C1 segment of cervical spinal cord (tissue), 14 donors: ENCODE data around the gene SLC38A4.

Experiments
- DNase-seq, 14 donors: peaks; one replicate each; lab custom pipeline; 2025; lab: John Stamatoyannopoulos, UW

The SLC38A4 gene

DNA sequence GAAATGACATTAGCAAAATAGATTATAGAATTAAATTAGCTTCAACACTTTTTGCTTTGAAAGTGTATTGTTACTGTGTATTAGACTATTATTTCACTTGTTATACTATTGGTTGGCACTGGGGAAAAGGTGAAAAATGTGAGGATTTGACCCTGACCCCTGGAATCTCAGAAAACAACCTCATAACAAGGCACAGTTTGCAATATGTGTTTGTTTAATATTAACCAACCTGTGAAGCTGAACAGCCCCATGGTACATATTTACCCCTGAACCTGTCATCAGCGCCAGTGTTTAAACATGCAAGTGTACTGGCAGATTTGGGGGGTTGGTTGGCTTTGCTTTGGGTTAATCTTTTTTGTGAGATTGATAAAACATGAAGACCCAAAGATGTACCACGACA, 11.7 kb downstream of the SLC38A4 start:
- DNase-seq, result no peak

DNA sequence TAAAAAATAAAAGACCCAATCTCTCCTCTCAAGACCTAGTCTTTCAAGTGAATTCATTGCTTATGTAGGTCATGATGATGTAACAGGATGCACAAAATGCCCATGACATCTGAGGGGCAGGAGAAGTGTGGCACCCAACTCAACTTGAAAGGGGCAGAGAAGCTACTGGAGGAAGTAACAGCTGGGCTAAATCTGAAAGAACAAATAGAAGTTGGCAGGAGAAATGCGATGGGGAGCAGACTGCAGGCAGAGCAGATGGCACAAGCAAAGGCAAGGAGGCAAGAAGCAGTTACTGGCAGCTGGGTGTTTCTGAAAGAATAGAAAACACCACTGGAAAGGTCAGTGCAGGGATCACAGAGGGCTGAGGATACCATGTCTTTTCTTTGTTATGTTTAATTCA, 14.6 kb downstream of the SLC38A4 start:
- no peak for DNase-seq

DNA sequence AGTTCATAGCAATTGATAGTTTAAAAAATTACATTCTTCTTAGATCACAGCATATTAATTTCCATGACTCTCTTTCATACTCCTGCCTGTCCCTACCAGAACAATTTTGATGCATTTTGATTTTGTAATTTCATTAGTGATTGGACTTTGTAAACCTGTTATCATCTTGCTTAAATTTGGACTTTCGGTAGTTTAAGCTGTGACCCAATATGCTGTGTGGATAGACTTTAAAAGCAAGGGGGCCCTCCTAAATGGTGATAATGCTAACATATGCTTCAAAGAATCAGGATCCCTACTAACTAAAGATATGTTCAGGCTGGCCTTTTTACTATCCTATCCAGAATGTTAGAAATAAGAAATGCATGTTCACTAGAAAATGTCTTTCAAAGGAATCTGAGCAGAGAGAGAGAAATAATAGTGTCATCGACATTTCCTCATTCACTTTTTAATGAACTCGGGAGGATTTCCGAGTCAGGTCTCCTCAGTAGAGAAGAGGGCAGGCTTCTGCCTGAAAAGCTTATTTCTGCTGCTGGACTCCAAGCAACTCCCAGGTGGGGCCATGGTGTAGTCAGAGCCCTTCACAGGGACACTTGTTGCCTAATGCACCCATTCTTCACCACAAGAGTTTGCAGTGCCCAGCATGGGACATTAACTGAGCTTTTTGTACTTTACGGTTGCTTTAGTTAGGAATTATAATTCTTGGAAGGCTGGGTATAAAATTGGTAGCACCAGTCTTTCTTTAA, 16.7 kb downstream of the SLC38A4 start:
- DNase-seq, result no peak

DNA sequence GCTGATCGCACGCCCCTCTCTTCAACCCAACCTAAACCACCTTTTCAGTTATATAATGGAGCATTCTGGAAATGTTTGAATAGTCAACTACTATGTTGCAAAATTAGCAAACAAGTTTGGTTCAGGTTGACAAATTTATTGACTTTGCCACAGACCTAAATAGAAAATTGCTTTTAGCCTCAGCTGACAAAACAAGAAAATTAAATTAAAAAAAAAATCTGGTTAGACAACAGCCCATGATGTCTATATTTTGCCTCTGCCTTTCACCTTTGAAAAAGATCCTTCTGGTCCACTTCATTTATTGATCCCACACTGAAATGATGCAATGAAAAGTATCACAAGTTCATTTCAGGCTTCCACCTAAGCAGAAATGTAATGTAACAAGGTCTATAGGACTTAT, 17.5 kb downstream of the SLC38A4 start:
- no peak for DNase-seq

DNA sequence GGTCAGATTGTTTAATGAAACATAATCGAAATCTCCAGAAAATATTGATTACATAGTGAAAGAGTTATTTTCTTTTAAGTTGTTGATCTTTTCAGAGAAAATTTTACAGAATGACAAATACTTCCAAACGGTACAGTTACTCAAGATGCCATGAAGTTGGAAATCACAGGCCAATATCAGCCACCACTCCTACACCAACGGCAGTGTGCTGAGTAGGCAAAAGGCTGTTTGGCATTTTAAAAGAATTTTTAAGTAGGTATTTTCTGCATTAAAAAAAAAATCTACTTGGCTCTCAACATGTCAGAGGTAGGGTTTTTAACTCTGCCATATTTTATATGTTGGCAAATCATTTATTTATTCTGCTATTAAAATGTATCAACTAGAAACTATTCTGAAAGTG, 21.7 kb downstream of the SLC38A4 start:
- no peak for DNase-seq

DNA sequence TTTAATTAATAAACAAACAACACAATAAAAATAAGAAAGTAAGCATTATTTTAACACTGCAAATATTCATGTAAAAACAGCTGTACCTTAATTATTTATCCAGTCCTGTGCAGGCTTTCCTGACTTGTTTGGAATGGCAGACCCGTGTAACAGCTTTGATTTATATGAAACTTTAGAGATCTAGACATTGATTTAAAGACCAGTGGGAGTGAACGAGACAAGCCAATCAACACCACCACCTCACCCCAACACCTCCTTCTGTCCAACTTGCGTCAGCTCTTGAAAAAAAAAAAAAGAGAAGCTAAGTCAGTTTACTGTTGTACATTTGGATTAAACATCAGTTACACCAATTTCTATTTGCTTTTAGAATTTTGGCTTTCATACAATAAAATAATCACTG, 22.3 kb downstream of the SLC38A4 start:
- no peak for DNase-seq

DNA sequence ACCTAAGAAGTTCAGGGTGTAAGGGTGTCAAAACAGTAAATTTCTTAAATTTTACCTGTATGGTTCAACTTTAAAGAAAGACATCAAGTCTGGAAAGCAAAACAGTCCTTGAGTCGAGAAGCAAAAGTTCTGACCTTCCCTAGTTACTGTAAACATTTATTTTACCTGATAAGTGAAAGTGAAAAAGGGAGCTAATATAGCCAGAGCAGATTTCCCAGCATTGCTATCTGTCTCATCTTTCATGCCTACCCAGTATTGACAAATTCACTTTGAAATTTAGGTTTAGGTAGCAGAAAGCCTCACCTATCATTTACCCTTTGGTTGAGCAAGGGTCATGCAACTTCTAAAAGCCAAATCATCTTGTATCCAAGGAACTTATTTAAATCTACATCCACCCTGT, 24.5 kb downstream of the SLC38A4 start:
- DNase-seq, result no peak

DNA sequence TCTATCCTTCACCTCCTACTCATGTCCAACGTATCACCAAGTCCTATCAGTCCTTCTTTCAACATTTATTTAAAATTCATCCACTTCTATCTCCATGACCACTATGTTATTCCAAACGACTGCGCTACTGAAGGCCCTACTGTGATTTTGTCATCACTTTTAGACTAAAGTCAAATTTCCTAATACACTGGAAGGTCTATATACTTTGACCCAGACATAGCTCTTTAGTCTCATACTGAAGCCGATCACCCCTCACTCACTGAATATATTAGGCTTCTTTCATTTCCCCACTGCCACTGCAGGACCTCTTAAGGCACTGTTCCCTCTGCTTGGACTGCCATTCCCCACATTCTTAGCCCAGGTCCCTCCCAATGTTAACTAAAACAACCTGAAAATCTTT, 25.6 kb downstream of the SLC38A4 start:
- no peak for DNase-seq

DNA sequence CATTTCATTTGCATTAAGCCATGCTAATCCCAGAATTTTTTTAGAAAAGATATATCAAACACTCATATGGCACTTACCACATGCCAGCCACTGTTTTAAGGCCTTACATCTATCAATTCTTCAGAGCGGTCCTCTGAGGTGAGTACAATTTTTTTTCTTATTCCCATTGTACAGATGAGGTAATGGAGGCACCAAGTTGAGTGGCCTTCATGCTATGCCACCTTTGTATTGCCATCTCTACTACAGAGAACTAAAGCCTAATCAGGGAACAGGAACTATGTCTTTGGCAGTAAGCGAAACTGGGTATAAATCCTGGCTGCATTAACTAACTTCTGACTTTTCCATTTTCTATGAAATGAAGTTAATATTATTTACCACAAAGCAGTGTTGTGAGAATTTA, 27.1 kb downstream of the SLC38A4 start:
- DNase-seq, result no peak

DNA sequence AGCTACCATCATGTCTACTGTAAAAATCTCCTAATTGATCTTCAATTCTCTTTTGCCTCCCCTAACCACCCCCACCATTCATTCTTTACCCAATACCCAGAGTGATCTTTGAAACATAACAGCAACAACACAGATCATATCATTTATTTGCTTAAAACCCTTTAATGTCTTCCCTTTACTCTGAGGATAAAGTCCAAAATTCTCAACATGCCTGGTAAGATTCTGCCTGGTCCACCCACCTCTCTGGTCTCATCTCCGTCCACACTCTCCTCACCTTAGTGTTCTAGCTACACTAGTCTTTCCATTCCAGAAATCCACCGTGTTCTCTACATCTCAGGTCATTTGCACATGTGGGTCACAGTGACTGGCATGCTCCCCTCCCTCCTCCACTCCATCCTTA, 27.7 kb downstream of the SLC38A4 start:
- DNase-seq, result no peak

DNA sequence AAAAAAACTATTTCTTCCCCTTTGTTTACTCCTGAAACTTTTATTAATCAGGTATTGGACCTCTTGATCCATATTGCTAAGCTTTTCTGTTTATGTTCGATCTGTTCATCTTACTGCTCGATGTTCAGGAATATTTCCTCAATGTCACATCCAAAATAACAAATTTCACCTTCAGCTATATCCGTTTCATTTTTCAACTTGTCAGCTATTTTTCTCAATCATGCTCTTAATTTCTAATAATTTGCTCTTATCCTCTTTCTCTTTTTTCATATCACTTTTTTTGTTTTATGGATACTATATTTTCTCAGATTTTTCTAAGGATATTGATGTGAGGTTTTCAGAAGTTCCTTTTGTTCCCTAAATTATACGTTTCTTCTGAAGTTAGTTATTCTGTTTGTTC, 29.8 kb downstream of the SLC38A4 start:
- no peak for DNase-seq

DNA sequence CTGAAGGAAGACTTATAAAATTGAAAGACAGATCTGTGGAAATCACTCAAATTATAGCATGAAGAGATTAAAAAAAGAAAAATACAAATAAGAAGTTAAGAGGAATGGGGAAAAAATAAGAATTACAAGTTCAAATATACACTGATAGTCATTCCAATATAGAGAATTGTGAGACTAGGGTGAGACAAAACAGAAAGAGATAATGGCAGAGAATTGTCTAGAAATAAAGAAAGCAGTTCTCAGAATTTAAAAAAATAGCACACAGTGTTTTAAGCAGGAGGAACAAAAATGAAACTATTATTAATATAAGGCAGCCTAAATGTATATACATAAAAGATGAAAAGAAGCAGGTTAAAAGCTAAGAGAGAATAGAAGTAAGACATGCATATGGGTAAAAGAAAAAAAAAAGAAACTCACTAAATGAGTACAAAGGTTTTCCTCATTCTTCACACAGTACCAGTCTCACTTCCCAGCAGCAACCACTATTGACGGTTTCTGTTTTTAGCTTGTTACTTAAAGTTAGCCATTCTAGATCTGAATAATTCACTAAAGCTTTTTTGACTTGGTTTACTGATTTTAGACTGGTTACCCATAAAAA, 31.1 kb downstream of the SLC38A4 start:
- DNase-seq, result no peak

DNA sequence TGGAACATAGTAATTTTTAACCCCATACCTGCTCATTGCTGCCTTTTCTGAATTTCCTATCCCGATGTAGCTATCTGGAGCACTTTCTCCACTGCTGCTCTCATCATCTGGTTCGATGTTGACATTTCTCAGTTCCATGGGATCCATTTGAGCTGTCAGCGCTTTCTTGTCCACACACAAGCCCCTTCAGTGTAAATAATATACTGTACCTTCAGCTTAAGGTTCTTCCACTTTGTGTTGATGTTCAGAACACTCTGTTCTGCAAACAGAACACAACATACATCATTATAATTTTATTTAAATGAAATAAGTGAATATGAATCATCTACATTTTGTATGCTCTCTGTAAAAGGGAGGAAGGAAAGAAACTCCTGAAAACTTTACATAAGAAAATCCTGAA, 32.9 kb downstream of the SLC38A4 start:
- no peak for DNase-seq

DNA sequence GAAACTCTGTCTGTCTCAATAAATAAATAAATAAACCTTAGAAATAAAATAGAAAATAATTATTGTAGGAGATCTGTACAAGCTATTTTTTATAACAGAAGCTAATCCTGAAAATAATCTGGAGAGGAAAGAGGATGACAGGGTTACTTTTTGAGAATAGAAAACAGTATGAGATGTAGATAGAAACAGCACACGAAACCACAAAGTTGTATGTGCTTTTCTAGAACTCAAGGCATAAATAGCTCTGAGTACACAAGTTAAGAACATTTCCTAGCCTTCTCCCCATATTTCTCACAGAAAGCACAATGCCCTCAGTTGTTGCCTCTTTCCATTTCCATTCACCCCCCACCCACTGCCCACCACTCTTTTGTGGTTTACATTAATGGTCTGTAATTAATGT, 35.7 kb downstream of the SLC38A4 start:
- no peak for DNase-seq

DNA sequence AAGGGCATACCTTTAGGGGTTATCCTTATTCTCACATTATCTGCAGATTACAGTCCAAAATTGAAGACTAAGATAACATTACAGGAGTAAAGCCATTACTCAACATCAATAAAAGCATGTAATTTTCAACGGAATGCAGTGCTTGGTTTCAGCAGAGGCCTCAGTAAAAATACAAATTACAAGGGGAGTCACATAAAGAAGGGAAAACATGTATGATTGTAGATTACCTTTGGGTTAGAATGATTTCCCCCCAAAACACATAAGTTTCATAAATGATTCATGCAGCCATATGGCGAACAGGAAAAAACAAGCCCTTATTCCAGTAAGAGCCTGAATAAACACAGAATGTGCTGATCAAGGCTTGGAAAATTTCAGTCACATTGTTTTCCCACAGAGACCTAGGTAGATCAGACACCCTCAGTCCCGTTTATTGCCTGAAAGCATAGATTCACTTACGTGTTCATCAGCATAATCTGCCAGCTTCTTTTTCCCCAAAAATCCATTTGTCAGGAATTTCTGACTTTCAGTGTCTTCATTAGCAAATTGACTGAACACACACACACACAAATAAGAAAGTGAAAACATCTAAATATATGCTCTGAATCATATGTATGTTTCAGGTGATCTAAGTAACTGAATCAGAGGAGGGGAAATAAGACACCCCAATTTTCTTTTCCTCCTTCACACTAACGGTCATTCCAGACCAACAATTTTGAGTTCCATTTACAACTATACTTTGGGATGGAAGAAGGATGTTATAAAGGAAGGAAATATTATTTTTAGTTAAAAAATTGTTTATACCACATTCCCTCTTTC, 37.5 kb downstream of the SLC38A4 start:
- DNase-seq, result no peak

DNA sequence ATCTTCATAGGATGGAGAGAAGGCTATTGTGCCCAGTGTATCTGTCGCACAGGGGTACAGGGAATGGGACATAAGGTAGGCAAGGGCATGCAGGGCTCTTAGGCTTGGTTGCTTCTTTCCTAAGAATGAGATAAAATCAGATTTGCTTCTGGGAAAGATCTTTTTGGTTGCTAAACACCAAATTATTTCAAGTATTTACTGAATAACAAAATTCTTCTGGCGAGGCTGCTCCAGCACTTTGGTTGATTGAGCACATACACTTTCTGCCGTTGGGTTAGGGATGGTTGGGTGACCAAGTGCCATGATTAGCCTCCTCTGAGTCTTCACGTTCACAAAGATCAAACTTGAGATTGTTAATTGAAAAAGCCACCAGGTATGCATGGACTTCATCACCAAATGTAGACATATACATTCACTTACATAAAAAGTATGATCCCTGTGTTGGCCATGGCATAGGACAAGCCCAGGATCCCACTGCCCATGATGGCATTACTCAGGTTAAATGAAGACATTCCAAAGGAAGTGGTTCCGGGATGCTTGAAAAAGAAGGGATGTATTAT, 38.2 kb downstream of the SLC38A4 start:
- DNase-seq, result no peak

DNA sequence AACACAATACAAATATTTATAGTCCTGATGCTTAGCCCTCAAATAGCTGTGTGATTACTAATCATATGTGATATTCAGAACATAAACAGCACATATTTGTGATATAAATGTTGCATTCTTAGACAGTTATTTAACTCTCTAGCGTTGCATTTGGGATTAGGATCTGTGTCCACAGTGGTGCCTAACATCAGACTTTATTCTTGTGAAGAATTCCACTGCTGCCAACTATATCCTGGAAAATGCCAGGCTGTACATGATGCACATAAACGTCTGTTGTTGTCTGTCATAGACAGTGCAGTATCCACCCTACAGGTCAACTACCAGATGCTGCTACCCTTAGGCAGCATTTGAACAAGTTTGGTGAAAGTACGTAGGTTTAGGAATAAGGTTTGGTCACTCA, 39.0 kb downstream of the SLC38A4 start:
- no peak for DNase-seq

DNA sequence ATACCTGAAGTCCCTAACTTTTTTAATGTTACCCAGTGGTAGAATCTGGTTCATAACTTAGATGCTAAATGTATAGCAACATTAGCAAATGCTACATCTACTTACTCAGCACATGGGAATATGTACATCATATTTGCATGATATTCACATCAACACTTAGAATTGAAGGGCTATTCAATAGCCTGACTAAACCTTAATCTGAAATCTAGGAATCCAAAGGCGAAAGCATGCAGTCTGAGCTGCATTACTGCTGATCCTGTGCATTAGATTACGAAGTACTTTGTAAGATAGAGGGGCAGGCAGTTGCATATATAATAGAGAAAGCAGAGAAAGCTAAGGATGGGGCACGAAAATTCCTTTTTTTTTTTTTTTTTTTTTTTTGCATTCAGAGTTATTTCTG, 40.4 kb downstream of the SLC38A4 start:
- no peak for DNase-seq

DNA sequence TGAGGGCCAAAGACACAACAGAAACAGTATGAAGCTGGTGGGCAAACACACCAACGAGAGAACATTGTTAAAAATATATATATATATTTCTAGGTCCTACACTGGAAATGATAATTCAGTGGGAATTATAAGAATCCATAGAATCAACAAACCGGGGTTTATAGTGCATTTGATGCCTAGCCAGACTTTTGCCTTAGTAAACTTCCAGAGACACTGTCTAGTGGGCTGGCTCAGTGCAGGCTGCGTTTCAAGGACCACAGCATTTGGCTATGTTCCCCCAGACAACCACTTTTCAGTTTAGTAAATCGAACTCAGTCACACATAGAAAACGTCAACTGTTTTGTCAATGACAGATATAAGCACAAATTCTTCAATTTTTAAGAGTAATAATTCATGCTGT, 41.9 kb downstream of the SLC38A4 start:
- no peak for DNase-seq

DNA sequence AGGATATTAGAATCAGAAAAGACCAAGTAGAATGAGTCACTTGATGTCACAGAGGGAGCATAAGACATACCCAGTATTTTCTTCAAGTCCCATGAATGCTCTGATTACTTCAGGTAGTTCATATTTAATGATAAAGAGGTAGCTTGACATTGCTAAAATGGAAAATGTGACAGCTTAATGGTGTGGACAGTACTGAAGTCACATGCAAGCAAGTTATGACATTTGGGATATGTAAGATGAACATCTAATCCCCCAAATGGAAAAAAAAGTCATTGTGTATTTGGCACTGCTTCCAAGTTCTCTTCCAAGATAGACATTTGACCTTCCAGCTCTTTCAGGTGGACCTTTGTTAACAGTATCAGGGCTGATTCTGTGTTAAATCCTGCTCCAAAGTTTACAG, 45.9 kb downstream of the SLC38A4 start:
- DNase-seq, result no peak

DNA sequence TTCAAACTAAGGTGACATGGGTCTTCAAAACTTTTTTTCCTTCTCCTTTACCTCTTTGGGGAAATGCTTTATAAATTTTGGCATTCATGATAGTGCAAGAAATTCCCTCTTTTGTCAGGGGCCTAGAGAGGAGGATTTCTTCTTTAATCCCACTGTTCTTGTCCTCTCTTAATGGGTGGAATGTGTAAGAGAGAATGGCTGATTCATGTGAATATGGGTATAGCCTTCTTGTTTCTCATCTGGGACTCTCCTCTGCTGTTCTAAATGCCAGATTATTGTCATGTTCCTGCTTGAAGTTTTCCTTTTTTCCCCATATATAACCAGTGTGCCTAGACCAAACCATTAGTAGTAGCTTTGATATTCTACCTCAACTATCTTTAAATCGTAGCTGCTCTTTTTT, 46.7 kb downstream of the SLC38A4 start:
- DNase-seq, result no peak

DNA sequence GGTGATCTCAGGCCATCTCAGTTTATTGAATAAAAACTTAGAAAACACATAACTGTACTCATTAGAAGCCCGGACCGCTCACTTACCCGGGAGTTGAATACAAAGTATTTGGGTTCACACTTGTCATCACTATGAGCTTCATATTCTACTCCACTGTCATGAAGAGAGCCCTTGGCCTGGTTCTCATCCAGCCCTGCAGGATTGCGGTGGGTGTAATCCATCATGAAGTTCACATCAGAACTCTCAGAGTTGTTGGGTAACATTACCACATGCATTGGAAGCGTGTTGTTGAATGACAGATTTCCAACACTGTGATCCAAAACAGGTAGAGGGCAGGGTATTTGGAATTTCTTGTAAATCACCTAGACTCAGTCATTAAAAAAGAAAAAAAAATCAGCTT, 47.4 kb downstream of the SLC38A4 start:
- no peak for DNase-seq

DNA sequence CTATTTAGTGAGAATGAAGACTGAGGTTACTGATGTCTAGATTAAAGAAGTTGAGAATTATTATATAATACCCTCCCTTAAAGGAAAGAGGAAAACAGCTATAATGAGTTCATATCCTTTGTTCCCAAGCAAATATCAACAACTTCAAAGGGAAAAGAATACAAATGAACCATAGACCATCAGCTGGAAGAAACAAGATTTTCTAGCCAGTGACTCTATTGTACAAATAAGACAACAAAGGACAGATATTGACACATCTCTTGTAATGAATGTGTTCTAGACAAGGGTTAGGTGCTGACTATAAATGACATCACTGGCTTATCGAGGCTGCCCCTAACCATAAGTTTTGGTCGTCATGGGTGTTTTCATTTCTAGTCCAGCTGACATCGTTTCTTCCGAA, 48.2 kb downstream of the SLC38A4 start:
- no peak for DNase-seq
